SK-N-SH (cell line): ENCODE results near the gene TNS4. TPM values are rescaled to one million over a fixed set of nuclear protein-coding genes. Genes with fewer than 3 reads are reported as not detected.

Source experiments
- CTCF ChIA-PET: fragments of 300-600, 350-600 bp; formaldehyde crosslinking; extraction: SDS; loops from one replicate; lab custom pipeline; 2021; lab: Yijun Ruan, JAX
- POLR2A ChIA-PET: fragments of 350-600 bp; sonication (Branson Sonifier 250); formaldehyde crosslinking; extraction: SDS; loops from one replicate; lab custom pipeline; 2020; ENCODE audit warnings: antibody characterized with exemption, inconsistent platforms; lab: Yijun Ruan, JAX
- DNase-seq: peaks from one replicate; pipeline ENCODE4 v3.0.0; 2012
- H2AFZ ChIP-seq: fragments of 200-600 bp; sonication (generic); 2 replicates; pipeline ENCODE4 v1.8.1; 2016; ENCODE audit warnings: antibody characterized with exemption, mild to moderate bottlenecking, low read depth
- H3F3A ChIP-seq: fragments of 200-600 bp; sonication (generic); replicated peaks from 2 replicates; pipeline ENCODE3; 2016; ENCODE audit warnings: antibody characterized with exemption, mild to moderate bottlenecking; ENCODE audit not compliant: insufficient read depth
- H3K27ac ChIP-seq, 2 experiments: fragments of 200-500 bp in 1 of 2; fragments of 200-600 bp in 1 of 2; sonication (Bioruptor generic) in 1 of 2; sonication (generic), shearing (Covaris generic) in 1 of 2; 2 replicates each; pipeline versions ENCODE4 v1.5.1 to v1.6.1; 2014 to 2016; ENCODE audit warnings: low read depth in 2 of 2, inconsistent platforms in 1 of 2, low read length in 1 of 2, mild to moderate bottlenecking in 1 of 2, mixed read lengths in 1 of 2
- H3K27me3 ChIP-seq: fragments of 200-600 bp; sonication (generic), shearing (Covaris generic); 2 replicates; pipeline ENCODE4 v1.6.1; 2016; ENCODE audit warnings: mixed run types; ENCODE audit not compliant: insufficient read depth
- H3K36me3 ChIP-seq, 2 experiments: fragments of 200-500 bp in 1 of 2; fragments of 200-600 bp in 1 of 2; sonication (Bioruptor generic) in 1 of 2; sonication (generic) in 1 of 2; replicated peaks in 1 of 2; 2 replicates each; pipeline versions ENCODE3 to v1.5.1; 2014 to 2016; ENCODE audit warnings: low read length in 1 of 2, mild to moderate bottlenecking in 1 of 2; ENCODE audit not compliant: insufficient read depth in 2 of 2, control insufficient read depth in 1 of 2
- H3K4me1 ChIP-seq, 2 experiments: fragments of 200-500 bp in 1 of 2; fragments of 200-600 bp in 1 of 2; sonication (Bioruptor generic) in 1 of 2; sonication (generic), shearing (Covaris generic) in 1 of 2; 2 replicates each; pipeline versions ENCODE4 v1.5.1 to v1.6.1; 2014 to 2016; ENCODE audit warnings: low read depth in 1 of 2, low read length in 1 of 2, mixed run types in 1 of 2; ENCODE audit not compliant: insufficient read depth in 2 of 2, control insufficient read depth in 1 of 2
- H3K4me2 ChIP-seq: fragments of 200-600 bp; sonication (generic), shearing (Covaris generic); 2 replicates; pipeline ENCODE4 v1.6.1; 2017; ENCODE audit warnings: mixed run types
- H3K4me3 ChIP-seq, 2 experiments: fragments of 200-500 bp in 1 of 2; fragments of 200-600 bp in 1 of 2; sonication (Bioruptor generic) in 1 of 2; sonication (generic), shearing (Covaris generic) in 1 of 2; 2 replicates each; pipeline versions ENCODE4 v1.5.1 to v1.8.1; 2014 to 2016; ENCODE audit warnings: low read depth in 2 of 2, inconsistent platforms in 1 of 2, low read length in 1 of 2, mild to moderate bottlenecking in 1 of 2, mixed read lengths in 1 of 2, moderate library complexity in 1 of 2
- H3K79me2 ChIP-seq: fragments of 200-600 bp; sonication (generic); 2 replicates; pipeline ENCODE4 v1.8.1; 2017; ENCODE audit warnings: mild to moderate bottlenecking; ENCODE audit not compliant: insufficient read depth
- H3K9ac ChIP-seq: fragments of 200-600 bp; sonication (generic); 2 replicates; pipeline ENCODE4 v1.6.1; 2017; ENCODE audit warnings: mixed run types
- H3K9me2 ChIP-seq: fragments of 200-600 bp; sonication (generic); 2 replicates; pipeline ENCODE4 v1.6.1; 2017; ENCODE audit warnings: mixed run types
- H3K9me3 ChIP-seq: fragments of 200-600 bp; sonication (generic); 2 replicates; pipeline ENCODE4 v1.6.1; 2017; ENCODE audit warnings: mixed run types, mild to moderate bottlenecking, moderate library complexity
- H4K20me1 ChIP-seq: fragments of 200-600 bp; sonication (generic); 2 replicates; pipeline ENCODE4 v1.6.1; 2017; ENCODE audit warnings: mild to moderate bottlenecking, mixed run types; ENCODE audit not compliant: insufficient read depth
- GABPA ChIP-seq: IDR thresholded peaks from 2 replicates; pipeline ENCODE4 v1.4.0; 2012; ENCODE audit warnings: low read depth, mild to moderate bottlenecking
- NRF1 ChIP-seq: IDR thresholded peaks from 2 replicates; pipeline ENCODE4 v1.6.1; 2012; ENCODE audit warnings: low read depth, mild to moderate bottlenecking, low read length
- POLR2AphosphoS5 ChIP-seq: IDR thresholded peaks from 2 replicates; pipeline ENCODE4 v1.6.1; 2012; ENCODE audit warnings: low read depth, low read length
- SIN3A ChIP-seq: IDR thresholded peaks from 2 replicates; pipeline ENCODE4 v1.6.1; 2012; ENCODE audit warnings: low read depth, mild to moderate bottlenecking, low read length, moderate library complexity, borderline replicate concordance
- SMC3 ChIP-seq: IDR thresholded peaks from 2 replicates; pipeline ENCODE4 v1.6.1; 2012; ENCODE audit warnings: low read depth, low read length, improper control_type of control experiment
- TAF1 ChIP-seq: IDR thresholded peaks from 2 replicates; pipeline ENCODE4 v1.6.1; 2012; ENCODE audit warnings: low read depth, mild to moderate bottlenecking, low read length, moderate library complexity, borderline replicate concordance
- TCF12 ChIP-seq: IDR thresholded peaks from 2 replicates; pipeline ENCODE4 v1.4.0; 2012
- USF1 ChIP-seq: IDR thresholded peaks from 2 replicates; pipeline ENCODE4 v1.4.0; 2012; ENCODE audit warnings: low read depth, borderline replicate concordance
- USF2 ChIP-seq: fragments of 150-350 bp; IDR thresholded peaks from 2 replicates; pipeline ENCODE4 v1.6.1; 2017; ENCODE audit warnings: antibody characterized with exemption, low read length, low read depth, borderline replicate concordance
- WGBS: methylation state at CpG from one replicate; pipeline ENCODE4 v1.1.6; 2017; ENCODE audit warnings: low lambda C conversion rate; 5-methylcytosine and 5-hydroxymethylcytosine counted together
- polyA plus RNA-seq, 3 experiments: library from polyadenylated mRNA; depleted of rRNA; stranded (reverse); fragments of >200 nt; gene quantifications; 2 replicates each; pipeline ENCODE4 v1.2.3, GENCODE V29; 2012

The TNS4 gene
- polyA plus RNA-seq, 1 of the 3 experiments (the other 2 are of a cell fraction), result not detected

GRCh38 chr17:40472733-40473452 lies 28.5 kb downstream of the TNS4 start:
- DNase-seq, result no peak

DNA sequence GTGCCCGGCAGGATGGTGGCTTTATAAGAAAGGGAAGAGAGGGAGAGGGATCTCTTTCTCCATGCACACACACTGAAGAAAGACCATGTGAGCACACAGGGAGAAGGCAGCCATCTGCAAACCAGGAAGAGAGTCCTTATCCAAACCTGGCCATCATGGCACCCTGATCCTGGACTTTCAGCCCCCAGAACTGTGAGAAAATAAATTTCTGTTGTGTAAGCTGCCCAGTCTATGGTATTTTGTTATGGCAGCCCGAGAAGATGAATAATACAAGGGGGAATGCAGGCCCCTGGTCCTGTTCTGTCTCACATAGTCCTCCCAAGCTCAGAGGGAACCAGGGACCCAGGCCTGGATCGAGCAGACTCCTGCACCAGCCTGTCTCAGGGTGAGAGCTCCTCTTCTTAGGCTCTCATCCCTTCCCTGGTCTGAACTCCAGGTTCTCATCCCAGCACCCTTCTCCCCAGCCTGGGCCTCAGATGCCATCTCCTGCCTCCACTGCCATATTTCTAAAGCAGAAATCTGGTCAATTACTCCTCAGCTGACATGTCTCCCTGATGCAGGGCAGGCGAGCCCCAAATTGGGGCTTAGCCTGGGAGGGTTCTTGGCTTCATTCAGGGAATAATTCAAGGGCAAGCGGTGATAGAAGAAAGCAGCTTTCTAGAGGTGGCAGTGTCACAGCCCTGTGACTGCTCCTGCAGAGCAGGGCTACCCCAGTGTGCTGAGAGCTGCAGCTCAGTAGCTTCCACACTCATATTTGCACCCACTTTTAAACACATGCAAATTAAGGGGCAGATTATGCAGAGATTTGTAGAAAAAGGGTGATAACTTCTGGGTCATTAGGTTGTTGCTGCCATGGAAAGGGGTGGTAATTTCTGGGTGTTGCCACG lies 29.3 kb downstream of the TNS4 start:
- Histone ChIP-seq H3K9me2 (no peaks in the 10 kb centered on the region), H3K4me1 (peaks cover 12 to 15% of the 10 kb centered on the region in 2 experiments; a peak in 3 of 4 replicates), H3K4me2 (peak overlapping the region; percentile 58; the same call in 1 of the 2 replicates), H3K27ac (peak overlapping the region; percentile 35 to 87), H3K36me3 (no peaks in the 10 kb centered on the region), H4K20me1 (no peaks in the 10 kb centered on the region), H3F3A (peaks cover 3% of the 10 kb centered on the region), H3K9ac (peak overlapping the region; percentile 63), H2AFZ (peak overlapping the region; percentile 52; the same call in 1 of the 2 replicates), H3K9me3 (no peaks in the 10 kb centered on the region), H3K4me3 (no peak overlapping the region), H3K79me2 (no peaks in the 10 kb centered on the region), H3K27me3 (no peaks in the 10 kb centered on the region)
- CTCF ChIA-PET, result interaction anchor here (0.6 to 9.6 kb wide), 8 partner anchors 9 to 170 kb away, joined by 3 to 253 read pairs (median 6); partner anchors contain the start of gene IGFBP4
- no peak for DNase-seq
- no peak for TF ChIP-seq NRF1
- TF ChIP-seq USF2, result no peak
- peak; percentile 45; the same call in 1 of the 2 replicates for TF ChIP-seq TCF12
- TF ChIP-seq USF1, result no peak
- TF ChIP-seq POLR2AphosphoS5, result no peak
- TF ChIP-seq SIN3A, result no peak
- TF ChIP-seq GABPA, result no peak
- POLR2A ChIA-PET, result no interaction called here
- 77% methylated on average over 6 of the region's 6 CpGs for WGBS

More at GRCh38 chr17:40472733-40473452, 28.5 kb downstream of the TNS4 start:
- H3K4me1 ChIP-seq, result peaks cover 12 to 15% of the 10 kb centered on the region in 2 experiments; a peak in 3 of 4 replicates
- H3K9ac ChIP-seq, result no peak overlapping the region
- H3K9me2 ChIP-seq, result no peaks in the 10 kb centered on the region
- 91% methylated on average over 3 of the region's 3 CpGs for WGBS
- H2AFZ ChIP-seq, result no peak overlapping the region
- no peaks in the 10 kb centered on the region for H3K79me2 ChIP-seq
- no peaks in the 10 kb centered on the region for H4K20me1 ChIP-seq
- POLR2A ChIA-PET, result no interaction called here
- CTCF ChIA-PET, result interaction anchor here (0.6 to 9.6 kb wide), 6 partner anchors 12 to 171 kb away, joined by 3 to 253 read pairs (median 11); partner anchors contain the start of gene IGFBP4
- no peaks in the 10 kb centered on the region for H3K36me3 ChIP-seq
- no peak overlapping the region for H3K4me2 ChIP-seq
- no peak overlapping the region for H3K4me3 ChIP-seq
- H3K27ac ChIP-seq, result peak overlapping the region in 1 of 2 experiments; percentile 87; a peak in 2 of 4 replicates
- no peak for TF ChIP-seq TAF1
- no peak for TF ChIP-seq POLR2AphosphoS5
- no peak for TF ChIP-seq GABPA
- no peak for TF ChIP-seq SMC3
- no peaks in the 10 kb centered on the region for H3K9me3 ChIP-seq
- peaks cover 3% of the 10 kb centered on the region for H3F3A ChIP-seq
- H3K27me3 ChIP-seq, result no peaks in the 10 kb centered on the region
